GM10847 (cell line): ENCODE results near the gene SREBF2.

Source experiments
- POLR2A ChIP-seq: IDR thresholded peaks from 2 replicates; pipeline ENCODE4 v1.6.1; 2011; ENCODE audit not compliant: insufficient read length; ENCODE audit errors: extremely low read depth

Gene SREBF2

GRCh38 chr22:41904450-41905410 is 71.8 kb downstream of the SREBF2 start:
- no peak for TF ChIP-seq POLR2A

GRCh38 chr22:41905411-41906202 is 72.7 kb downstream of the SREBF2 start:
- no peak for TF ChIP-seq POLR2A

GRCh38 chr22:41906822-41907221 is 73.9 kb downstream of the SREBF2 start:
- TF ChIP-seq POLR2A, result no peak

DNA sequence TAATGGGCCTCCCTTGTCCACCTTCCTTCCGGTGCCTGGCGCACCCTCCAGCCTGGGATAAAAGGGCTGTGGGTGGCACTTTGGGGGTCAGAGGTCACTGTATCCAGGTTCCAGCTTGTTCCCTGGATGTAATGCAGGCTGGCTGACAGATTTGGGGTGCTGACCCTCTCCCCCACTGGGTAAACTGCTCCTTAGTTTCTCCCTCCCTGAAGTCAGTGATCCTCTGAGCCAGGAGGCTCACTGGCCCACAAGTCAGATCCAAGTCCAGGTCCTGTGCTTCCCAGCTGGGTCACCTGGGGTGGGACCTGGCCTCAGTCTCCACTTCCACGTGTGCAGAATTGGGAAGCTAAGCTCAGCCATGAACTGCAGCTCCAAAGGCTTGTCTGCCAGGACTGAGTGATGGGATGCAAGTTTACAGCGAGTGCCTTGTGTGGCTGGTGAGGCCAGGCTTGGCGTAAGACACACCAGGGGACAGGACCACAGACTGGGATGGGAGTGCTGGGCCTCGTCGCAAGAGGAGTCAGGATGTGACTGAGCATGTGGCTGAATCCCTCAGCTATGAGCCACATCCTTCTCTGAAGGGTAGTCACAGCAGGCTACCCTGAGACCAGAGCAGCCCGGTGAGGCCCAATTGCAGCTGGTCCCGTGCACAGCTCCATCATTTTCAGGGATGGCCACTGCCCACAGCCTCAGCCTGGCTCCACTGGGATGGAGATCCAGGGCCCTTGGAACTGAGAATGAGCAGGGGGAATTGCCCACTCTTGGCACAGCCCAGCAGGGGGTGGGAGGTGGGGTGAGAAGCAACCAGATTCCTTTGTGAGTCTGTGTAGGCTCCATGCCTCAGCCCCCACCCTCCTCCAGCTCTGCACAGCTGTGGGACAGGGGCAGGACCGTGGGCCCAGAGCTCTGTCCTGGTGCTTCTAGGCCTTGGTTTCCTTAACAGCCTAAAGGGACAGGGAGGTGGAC is 74.8 kb downstream of the SREBF2 start:
- TF ChIP-seq POLR2A, result peak; percentile 4

- TF ChIP-seq POLR2A, result no peak
Measured at GRCh38 chr22:41908411-41909309, 75.8 kb downstream of the SREBF2 start.

- TF ChIP-seq POLR2A, result no peak
Measured at GRCh38 chr22:41909310-41910049, 76.6 kb downstream of the SREBF2 start.

DNA sequence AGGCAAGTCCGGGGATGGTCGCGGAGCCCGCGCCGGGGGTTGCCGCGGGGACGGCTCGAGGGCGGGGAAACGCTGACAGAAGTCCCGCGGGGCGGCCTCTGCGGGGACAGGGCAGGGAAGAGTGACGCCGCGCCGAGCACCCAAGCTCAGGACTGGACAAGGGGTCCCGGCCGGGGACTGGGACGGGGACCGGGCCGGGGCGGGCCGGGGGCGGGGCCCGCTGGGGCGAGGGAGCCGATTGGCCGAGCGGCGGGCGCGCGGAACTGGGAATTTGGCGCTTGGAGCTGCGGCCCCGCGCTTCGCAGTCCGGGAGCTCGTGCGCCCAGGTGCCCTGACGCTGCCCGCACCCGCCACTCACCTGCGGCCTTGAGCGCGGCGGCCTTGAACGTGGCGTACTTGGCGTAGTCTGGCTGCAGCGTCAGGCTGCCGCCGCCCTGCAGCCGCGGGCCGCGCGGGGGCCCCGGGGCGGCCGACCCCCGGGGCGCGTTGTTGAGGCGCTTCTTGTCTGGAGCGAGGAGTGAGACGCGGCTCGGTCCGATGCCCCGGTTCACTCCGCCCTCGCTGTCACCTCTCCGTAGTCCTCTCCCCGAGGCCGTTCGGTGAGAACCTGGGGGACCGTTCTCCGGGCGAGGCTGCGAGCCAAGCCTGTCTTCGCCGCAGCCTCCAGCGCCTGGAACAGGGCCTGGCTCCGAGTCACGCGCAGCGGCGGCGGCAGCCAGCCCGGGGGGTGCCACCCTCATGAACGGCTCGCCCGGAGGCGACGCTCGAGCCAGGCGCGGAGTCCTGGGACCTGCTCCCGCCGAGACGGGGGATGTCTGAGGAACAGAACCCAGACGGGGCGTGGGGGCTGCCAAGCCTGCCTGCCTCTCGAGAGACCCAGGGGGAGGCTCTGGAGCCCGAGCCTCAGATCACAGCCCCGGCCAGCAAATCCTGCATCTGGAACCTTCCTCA is 77.4 kb downstream of the SREBF2 start:
- TF ChIP-seq POLR2A, result no peak

DNA sequence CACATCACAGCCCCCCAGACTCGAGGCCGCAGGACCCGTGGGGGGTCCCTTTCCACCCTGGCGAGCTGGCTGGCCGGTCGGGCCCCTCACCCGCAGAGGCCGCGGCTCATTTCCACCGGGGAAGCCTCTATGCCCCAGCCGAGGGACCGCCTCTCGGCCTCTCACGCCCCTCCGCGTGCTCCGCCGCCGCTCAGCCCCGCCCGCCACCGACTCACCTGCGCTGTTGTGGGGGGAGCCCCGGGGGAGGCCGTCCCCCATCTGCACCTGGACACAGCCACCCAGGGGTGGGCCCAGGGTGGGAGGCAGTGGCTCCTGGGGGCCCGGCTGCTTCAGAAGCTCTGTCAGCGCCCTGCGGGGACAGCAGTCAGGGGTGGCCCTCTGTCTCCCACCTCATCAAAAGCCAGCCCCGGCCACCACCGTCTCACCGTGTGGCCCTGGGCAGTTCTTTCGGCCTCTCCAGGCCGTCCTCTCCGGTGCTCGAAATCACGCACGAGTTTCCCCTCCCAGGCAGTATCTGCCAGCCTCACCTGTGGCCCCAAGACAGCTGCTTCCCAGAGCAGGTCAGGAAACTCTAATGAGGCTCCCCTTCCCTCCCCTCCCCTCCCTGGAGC is 78.2 kb downstream of the SREBF2 start:
- TF ChIP-seq POLR2A, result no peak

DNA sequence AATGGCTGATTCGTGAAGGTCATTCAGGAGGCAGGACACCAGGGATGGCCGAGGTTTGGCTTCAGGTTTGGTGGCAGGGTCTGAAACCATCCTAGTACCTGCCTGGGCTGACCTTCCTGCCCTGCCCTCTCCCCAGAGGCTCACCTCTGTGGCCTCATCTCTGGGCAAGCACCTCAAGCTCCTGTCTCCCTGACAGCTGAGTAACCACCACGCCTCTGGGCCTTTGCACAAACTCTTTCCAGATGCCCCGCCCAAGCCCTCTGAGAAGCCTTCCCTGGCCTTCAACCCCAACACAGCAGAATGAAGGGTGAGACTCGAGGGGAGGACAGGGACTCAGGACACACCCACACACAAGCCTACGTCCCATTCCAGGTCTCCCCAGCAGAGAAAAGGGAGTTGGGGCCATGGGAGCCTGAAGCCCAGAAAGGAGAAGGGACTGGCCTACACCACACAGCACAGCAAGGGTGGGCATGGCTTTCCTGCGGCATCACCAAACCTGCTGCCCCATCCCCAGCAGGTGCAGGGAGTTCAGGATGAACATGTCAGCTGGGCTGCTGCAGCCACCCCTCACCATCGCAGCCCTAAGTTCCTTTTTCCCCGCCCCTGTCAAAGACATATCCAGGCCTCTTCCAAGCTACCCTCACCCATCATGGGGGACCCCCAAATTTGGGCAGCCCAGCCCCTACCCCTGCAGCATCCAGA is 79.6 kb downstream of the SREBF2 start:
- TF ChIP-seq POLR2A, result no peak

DNA sequence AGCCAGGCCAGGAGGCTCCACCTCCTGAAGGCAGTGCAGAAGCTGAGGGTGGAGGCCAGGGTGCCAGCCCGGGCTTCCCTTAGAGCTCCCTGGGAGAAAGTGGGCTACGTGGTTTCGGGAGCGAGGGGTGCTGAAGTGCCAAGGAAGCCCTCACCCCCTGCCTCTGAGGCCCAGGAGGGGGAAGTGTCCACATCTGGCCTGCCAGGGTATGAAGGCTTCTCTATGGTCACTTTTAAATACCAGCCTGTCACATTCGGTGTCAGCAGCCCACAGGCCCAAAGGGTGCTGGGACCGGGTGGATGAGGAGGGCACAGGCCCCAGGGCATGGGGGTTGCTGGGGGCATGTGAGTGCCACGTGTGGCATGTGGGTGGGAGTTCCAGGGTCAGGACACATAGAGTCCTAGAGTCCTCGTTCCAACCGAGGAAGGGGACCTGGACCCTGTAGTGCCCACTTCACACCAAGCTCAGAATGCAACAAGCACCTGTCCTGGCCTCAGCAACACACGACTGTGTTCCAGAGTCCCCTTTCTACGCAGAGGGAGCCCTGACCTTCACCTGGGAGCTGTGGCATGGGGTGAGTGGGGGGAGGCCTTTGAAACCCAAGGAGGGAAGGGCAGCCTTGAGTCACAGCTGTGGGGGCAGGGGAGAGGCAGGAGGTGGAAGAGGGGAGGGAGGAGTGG is 80.3 kb downstream of the SREBF2 start:
- no peak for TF ChIP-seq POLR2A
